Measurements from ENCODE around the gene ELN. TPM values are rescaled to one million over a fixed set of nuclear protein-coding genes. Genes with fewer than 3 reads are reported as not detected.

The ELN gene
- total and polyA plus RNA-seq, 2 of the 8 experiments (the other 6 are each of a cell fraction or from before 2014, with no cell fraction given) = 5.1 to 5.6 TPM

DNA sequence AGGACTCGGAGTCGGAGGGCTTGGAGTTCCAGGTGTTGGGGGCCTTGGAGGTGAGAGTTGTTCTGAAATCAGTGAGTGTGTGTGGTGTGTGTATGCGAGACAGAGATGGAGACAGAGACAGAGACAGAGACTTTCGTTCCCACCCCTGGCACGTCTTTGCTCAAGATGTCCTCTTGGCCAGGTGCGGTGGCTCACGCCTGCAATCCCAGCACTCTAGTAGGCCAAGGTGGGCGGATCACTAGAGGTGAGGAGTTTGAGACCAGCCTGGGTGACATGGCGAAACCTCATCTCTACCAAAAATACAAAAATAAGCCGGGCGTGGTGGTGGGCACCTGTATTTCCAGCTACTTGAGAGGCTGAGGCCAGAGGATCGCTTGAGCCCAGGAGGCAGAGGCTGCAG is 35.7 kb downstream of the ELN start:
- H3K9ac ChIP-seq (replicated peaks in 1 of 4; ENCODE audit: extremely low read depth in 1 of 4, low read depth in 3 of 4, low read length in 3 of 4) = no peak overlapping the region
- H4K8ac ChIP-seq (ENCODE audit: extremely low read depth, insufficient read depth, low read length) = no peak overlapping the region
- H3K36me3 ChIP-seq (ENCODE audit: control insufficient read depth in 2 of 4, insufficient read depth in 4 of 4, low read length in 3 of 4) = no peaks in the 10 kb centered on the region
- no peak overlapping the region for H3K14ac ChIP-seq (ENCODE audit: insufficient read length)
- H3K4me3 ChIP-seq (ENCODE audit: extremely low read depth in 1 of 4, insufficient read depth in 2 of 4, low read depth in 3 of 4, low read length in 4 of 4) = no peak overlapping the region
- FAIRE-seq (no peak), DNase-seq (ENCODE audit: low read depth in 1 of 2, low spot score in 2 of 2) (no peak)
- no peaks in the 10 kb centered on the region for H4K20me1 ChIP-seq (replicated peaks in 1 of 2; ENCODE audit: control insufficient read depth in 1 of 2, insufficient read depth in 2 of 2, low read length in 2 of 2)
- H2BK5ac ChIP-seq (ENCODE audit: low read depth, low read length) = no peak overlapping the region
- no peak overlapping the region for H2BK120ac ChIP-seq (replicated peaks; ENCODE audit: low read depth, low read length)
- no peak overlapping the region for H2BK12ac ChIP-seq (ENCODE audit: low read depth, low read length)
- 95% methylated on average over 12 of the region's 12 CpGs; no CpG with 5 or more reads in 1 of the 2 experiments for WGBS, 2 experiments (ENCODE audit: extremely low coverage in 1 of 2, insufficient coverage in 1 of 2, insufficient read length in 1 of 2, insufficient replicate concordance in 2 of 2, low coverage in 1 of 2, low lambda C conversion rate in 2 of 2, missing lambda C conversion rate in 1 of 2)
- no peak overlapping the region for H3K4ac ChIP-seq (replicated peaks; ENCODE audit: insufficient read length, low read depth, low read length)
- H3K27me3 ChIP-seq (replicated peaks in 1 of 4; ENCODE audit: control insufficient read depth in 3 of 4, extremely low read depth in 1 of 4, insufficient read depth in 3 of 4, low read length in 3 of 4) = no peaks in the 10 kb centered on the region
- H3K18ac ChIP-seq (ENCODE audit: extremely low read depth, low read length) = no peak overlapping the region
- H2AFZ ChIP-seq (ENCODE audit: low read length) = no peak overlapping the region
- no peaks in the 10 kb centered on the region for H3K9me3 ChIP-seq (ENCODE audit: insufficient read depth in 2 of 2, low read depth in 1 of 2, low read length in 1 of 2)
- H3K79me2 ChIP-seq (ENCODE audit: control insufficient read depth in 1 of 2, insufficient read depth in 2 of 2, low read length in 2 of 2) = no peaks in the 10 kb centered on the region
- no peak overlapping the region for H2BK15ac ChIP-seq (ENCODE audit: low read length)
- no peak overlapping the region for H4K5ac ChIP-seq (ENCODE audit: insufficient read length, low read depth, low read length)
- no peak overlapping the region for H4K91ac ChIP-seq (replicated peaks; ENCODE audit: insufficient read length, low read length)
- H2AK5ac ChIP-seq (ENCODE audit: low read depth, low read length) = peak overlapping the region; percentile 53; the same call in 1 of the 2 replicates
- H3K56ac ChIP-seq (replicated peaks; ENCODE audit: insufficient read length, low read depth, low read length) = no peak overlapping the region
- H3K27ac ChIP-seq (ENCODE audit: low read depth, low read length) = no peak overlapping the region
- ChIA-PET POLR2A (ENCODE audit: partially characterized antibody) (no interaction called here), CTCF (ENCODE audit: partially characterized antibody) (interaction anchor here (0.7 to 3.4 kb wide), 6 partner anchors 9 to 129 kb away, joined by 3 to 18 read pairs (median 8); partner anchors contain the start of gene ELN)
- no peak overlapping the region for H3K4me2 ChIP-seq (ENCODE audit: insufficient read depth in 1 of 2, low read depth in 2 of 2, low read length in 2 of 2)
- no peak overlapping the region for H3K23ac ChIP-seq (ENCODE audit: insufficient read length)
- peaks cover 0 to 11% (median 3%) of the 10 kb centered on the region in 4 experiments; a peak in 3 of 7 replicates for H3K4me1 ChIP-seq (replicated peaks in 1 of 4; ENCODE audit: control insufficient read depth in 3 of 4, insufficient read depth in 4 of 4, low read length in 3 of 4)
- no peaks in the 10 kb centered on the region for H3K23me2 ChIP-seq (ENCODE audit: low read depth, low read length)
- H3K79me1 ChIP-seq (ENCODE audit: low read depth, low read length) = no peaks in the 10 kb centered on the region
- H2BK20ac ChIP-seq (ENCODE audit: low read length) = no peak overlapping the region
- TF ChIP-seq SP2 (IDR thresholded peaks at IDR 0.05; ENCODE audit: low read length) (no peak), EZH2 (IDR thresholded peaks at IDR 0.05; ENCODE audit: low read depth, low read length, severe bottlenecking) (no peak), BACH1 (IDR thresholded peaks at IDR 0.05; ENCODE audit: low read length) (no peak), GTF2F1 (IDR thresholded peaks at IDR 0.05; ENCODE audit: borderline replicate concordance, low read depth, low read length) (no peak), YY1 (IDR thresholded peaks at IDR 0.05; ENCODE audit: low read depth, low read length) (no peak), SIN3A (conservative IDR thresholded peaks at IDR 0.05 in 1 of 2, IDR thresholded peaks at IDR 0.05 in 1 of 2; ENCODE audit: low read depth in 1 of 2, low read length in 2 of 2) (no peak), BRCA1 (IDR thresholded peaks at IDR 0.05; ENCODE audit: low read depth, low read length) (no peak), E2F6 (IDR thresholded peaks at IDR 0.05) (no peak), CTCF (IDR thresholded peaks at IDR 0.05; ENCODE audit: control extremely low read depth in 1 of 3, insufficient read depth in 1 of 3, low read depth in 1 of 3, low read length in 3 of 3) (no peak), JUND (IDR thresholded peaks at IDR 0.05; ENCODE audit: low read length) (no peak), KDM5A (IDR thresholded peaks at IDR 0.05; ENCODE audit: low read length) (no peak)
